GM20000 (cell line): Measurements from ENCODE around the gene TEPSIN.
A peak's percentile ranks its signal among the peaks of the same experiment; 100 is the strongest.

Experiments
- DNase-seq: peaks from one replicate; pipeline ENCODE4 v3.0.0; 2012; ENCODE audit warnings: low spot score
- TF ChIP-seq, protein P1 (sequence below): IDR thresholded peaks from 2 replicates; pipeline ENCODE4 v1.5.1; 2012; ENCODE audit warnings: mild to moderate bottlenecking, control low read depth; ENCODE audit errors: extremely low read depth, missing control alignments

TEPSIN gene

DNA sequence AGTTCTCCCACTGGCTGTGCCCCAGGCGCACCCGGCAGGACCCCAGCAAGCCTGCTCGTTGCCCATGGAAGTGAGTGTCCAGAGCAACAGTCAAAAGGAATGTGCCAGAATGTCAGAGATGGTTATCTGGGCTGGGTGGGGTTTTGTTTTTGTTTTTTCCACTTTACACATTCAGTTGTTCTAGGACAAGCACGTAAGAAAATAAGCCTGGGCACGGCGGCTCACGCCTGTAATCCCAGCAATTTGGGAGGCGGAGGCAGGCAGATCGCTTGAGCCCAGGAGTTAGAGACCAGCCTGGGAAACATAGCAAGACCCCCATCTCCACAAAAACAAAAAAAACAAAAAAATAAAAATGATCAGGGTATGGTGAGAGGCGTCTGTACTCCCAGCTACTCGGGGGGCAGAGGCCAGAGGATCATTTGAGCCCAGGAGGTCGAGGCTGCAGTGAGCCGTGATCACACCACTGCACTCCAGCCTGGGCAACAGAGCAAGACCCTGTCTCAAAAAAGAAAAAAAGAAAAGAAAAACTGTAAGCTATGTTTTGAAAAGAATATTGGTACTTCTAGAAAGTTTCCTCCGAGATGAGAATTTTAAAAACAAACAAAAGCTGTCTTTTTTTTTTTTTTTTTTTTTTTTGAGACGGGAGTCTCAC lies 8.6 kb upstream of the TEPSIN start:
- no peak for DNase-seq
- TF ChIP-seq, protein P1, sequence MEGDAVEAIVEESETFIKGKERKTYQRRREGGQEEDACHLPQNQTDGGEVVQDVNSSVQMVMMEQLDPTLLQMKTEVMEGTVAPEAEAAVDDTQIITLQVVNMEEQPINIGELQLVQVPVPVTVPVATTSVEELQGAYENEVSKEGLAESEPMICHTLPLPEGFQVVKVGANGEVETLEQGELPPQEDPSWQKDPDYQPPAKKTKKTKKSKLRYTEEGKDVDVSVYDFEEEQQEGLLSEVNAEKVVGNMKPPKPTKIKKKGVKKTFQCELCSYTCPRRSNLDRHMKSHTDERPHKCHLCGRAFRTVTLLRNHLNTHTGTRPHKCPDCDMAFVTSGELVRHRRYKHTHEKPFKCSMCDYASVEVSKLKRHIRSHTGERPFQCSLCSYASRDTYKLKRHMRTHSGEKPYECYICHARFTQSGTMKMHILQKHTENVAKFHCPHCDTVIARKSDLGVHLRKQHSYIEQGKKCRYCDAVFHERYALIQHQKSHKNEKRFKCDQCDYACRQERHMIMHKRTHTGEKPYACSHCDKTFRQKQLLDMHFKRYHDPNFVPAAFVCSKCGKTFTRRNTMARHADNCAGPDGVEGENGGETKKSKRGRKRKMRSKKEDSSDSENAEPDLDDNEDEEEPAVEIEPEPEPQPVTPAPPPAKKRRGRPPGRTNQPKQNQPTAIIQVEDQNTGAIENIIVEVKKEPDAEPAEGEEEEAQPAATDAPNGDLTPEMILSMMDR: no peak

DNA sequence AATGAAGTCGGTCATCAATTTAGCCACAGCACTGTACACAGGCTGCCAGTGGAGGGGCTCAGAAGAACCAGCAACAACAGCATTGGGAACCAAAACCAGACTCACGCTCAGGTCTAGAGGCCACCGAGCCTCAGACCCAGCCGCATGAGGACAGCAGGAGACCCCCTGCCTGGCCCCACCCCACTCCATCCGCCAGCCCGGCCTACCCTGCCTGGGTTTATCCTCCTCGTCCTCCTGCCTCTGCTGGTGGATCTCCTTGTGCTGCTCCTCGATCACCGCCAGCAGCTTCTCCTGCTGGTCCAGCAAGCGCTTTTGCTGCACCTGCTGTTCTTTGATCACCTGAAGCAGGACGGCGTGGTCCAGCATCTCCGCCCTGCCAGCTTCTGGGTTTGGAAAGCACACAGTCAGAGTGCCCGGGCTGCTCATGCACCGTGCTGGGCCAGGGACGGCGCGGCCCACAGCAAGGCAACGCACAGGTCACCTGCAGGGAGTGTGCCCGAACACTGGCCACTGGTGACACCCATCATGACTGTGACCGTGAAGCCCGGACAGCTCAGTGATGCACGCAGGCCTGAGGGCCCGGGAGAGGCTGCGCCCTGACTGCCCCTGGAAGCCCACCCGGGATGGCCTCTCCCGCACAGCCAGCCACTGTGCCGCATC lies 8.0 kb upstream of the TEPSIN start:
- TF ChIP-seq, protein P1: no peak
- no peak for DNase-seq

DNA sequence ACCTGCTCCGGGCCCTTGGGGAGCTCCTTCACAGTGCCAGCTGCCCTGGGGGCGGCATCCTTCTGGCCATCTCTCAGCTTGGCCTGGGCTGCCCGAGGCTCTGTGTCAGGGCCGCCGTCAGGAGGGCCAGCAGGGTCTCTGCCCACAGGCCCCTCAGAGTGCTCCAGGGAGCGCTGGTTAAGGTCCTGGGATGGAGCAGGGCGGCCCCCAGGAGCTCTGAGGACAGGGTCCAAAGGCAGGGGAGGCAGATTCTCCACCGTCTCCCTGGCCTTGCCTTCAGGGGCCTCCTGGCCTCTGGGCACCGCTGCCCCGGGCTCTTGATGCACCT lies 7.5 kb upstream of the TEPSIN start:
- TF ChIP-seq, protein P1: no peak
- no peak for DNase-seq

DNA sequence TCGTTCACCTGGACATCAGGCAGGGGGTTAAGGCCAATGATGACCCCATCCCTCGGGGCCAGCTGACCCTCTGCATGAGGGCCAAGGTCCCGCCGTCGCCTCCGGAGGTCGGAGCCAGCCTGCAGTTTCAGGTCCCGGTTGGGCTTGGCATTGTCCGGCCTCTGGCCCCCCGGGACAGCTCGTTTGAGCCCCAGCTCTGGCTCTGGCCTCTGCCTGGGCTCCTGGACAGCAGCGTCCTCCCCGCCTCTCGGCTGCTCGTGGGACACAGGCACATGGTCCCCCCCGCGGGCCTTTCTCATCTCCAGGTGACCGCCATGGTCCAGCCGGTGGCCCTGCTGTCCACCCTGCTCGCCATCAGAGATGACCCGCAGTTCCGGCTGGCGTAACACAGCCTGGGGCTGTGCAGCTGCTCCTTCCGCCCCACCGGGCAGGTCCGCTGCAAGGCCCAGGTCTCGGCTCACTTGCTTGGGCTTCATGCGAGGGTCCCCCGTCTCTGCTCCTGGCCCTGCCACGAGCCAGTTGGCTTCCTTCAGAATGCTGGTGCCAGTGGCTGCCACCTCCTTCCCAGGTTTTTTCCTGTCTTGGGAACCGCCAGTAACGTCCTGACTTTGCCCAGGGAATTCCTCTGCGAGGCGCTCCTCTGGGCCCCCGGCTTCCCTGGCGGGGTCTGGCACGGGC lies 6.9 kb upstream of the TEPSIN start:
- DNase-seq: no peak
- TF ChIP-seq, protein P1: no peak

DNA sequence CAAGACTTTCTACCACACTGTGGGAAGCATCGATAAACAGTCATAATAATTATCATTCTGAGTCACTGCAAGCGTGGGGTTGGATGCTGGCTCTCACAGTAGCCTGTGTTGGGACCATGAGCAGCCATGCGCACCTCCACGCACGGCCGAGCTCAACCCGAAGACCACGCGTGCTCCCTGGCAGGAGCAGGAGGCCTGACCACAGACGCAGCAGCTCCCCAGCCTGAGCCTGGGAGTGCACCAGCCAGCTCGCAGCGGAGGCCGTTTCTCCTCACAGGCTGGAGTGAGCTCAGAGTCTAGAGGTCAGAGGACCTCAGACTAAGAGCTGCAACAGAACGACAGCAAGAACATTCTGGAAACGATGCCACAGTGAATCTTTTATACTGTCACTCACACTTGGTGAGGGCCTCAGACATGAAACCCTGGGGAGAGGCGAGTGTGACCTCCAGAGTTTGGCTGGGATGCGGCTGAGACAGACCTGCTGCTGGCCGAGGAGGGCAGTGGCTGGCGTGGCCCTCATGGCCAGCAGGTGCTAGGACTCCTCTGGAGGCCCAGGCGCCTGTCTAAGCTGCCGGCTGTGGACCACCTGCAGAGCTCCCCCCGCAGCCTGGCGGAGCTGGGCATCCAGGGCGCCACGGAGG lies 6.3 kb upstream of the TEPSIN start:
- TF ChIP-seq, protein P1: no peak
- peak; percentile 63 for DNase-seq

DNA sequence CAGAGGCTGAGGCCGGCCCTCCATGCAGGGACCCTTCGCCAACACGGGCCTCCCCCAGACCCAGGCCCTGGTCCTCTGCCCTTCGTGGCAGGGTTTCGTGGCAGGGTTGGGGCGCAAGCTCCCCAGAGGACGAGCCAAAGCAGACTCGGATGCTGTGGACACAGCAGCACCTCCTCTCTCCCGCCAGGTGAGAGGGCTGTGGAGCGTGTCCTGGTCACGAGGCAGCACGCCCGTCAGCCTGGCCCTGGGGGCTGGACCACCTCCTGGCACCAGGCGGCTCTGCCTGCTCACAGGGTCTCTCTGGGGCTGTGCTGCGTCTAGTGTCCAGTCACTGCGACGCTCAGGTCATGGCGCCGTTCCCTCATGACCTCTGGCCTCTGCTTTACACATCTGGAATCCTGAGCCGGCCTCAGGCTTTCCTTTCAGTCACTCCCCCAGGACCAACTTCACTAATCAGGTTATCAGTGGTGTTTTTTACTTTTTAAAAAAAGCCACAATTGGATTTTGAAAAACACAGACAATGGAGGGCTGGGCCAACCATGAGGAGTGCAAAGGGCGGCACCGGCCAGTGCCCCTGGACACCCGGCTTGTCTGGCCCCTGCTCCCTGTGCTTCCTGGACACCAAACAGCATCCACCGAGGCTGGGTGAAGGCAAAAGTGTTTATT lies 5.6 kb upstream of the TEPSIN start:
- no peak for DNase-seq
- TF ChIP-seq, protein P1: no peak
